Transverse colon (tissue), 4 donors: Measurements from ENCODE around the gene ATP6V1G1. TPM values are rescaled to one million over a fixed set of nuclear protein-coding genes. Genes with fewer than 3 reads are reported as not detected.

Experiments
- DNase-seq: peaks from one replicate; pipeline ENCODE4 v3.0.0-alpha.2; 2019
- H3K27ac ChIP-seq, 4 donors: fragments of 200-600 bp; sonication (generic); 2 replicates each; pipeline ENCODE4 v1.5.1; 2016 to 2018; ENCODE audit warnings: inconsistent platforms in 4 of 4
- H3K27me3 ChIP-seq: fragments of 200-600 bp; sonication (generic); 2 replicates; pipeline ENCODE4 v1.5.1; 2017; ENCODE audit warnings: inconsistent platforms
- H3K36me3 ChIP-seq, 4 donors: fragments of 200-600 bp; sonication (generic); 2 replicates each; pipeline ENCODE4 v1.5.1; 2017 to 2019; ENCODE audit warnings: inconsistent platforms in 4 of 4
- H3K4me1 ChIP-seq, 4 donors: fragments of 200-600 bp; sonication (generic); 2 replicates each; pipeline ENCODE4 v1.5.1; 2017 to 2020; ENCODE audit warnings: inconsistent platforms in 4 of 4
- H3K4me3 ChIP-seq, 4 donors: fragments of 200-600 bp; sonication (generic); 1 replicate in 1 of 4; 2 replicates in 3 of 4; pipeline versions ENCODE4 v1.5.1 to v1.6.1; 2017 to 2019; ENCODE audit warnings: inconsistent platforms in 4 of 4
- H3K9me3 ChIP-seq, 2 donors: fragments of 200-600 bp; sonication (generic); 2 replicates each; pipeline ENCODE4 v1.5.1; 2017 to 2019; ENCODE audit warnings: inconsistent platforms in 2 of 2
- CTCF ChIP-seq, 5 experiments: fragments of 200-600 bp in 3 of 5; fragments of 450-650 bp in 2 of 5; sonication (generic) in 3 of 5; IDR thresholded peaks; 1 replicate in 2 of 5; 2 replicates in 3 of 5; pipeline ENCODE4 v1.5.1; 2016 to 2017; ENCODE audit warnings: antibody characterized with exemption in 5 of 5, inconsistent platforms in 3 of 5, mild to moderate bottlenecking in 2 of 5, moderate library complexity in 1 of 5
- EP300 ChIP-seq: sonication (generic); formaldehyde crosslinking; IDR thresholded peaks from one replicate; pipeline ENCODE4 v1.6.1; 2017; ENCODE audit warnings: antibody characterized with exemption, low read depth
- POLR2A ChIP-seq: fragments of 450-650 bp; IDR thresholded peaks from one replicate; pipeline ENCODE4 v1.6.1; 2016; ENCODE audit warnings: antibody characterized with exemption, mild to moderate bottlenecking, moderate library complexity
- POLR2AphosphoS5 ChIP-seq, 3 donors: sonication (generic); formaldehyde crosslinking; IDR thresholded peaks; one replicate each; pipeline ENCODE4 v1.6.1; 2016; ENCODE audit warnings: antibody characterized with exemption in 3 of 3
- WGBS, 2 donors: methylation state at CpG; one replicate each; pipeline ENCODE4 v1.1.5; 2018; ENCODE audit warnings: low coverage in 1 of 2; 5-methylcytosine and 5-hydroxymethylcytosine counted together
- in situ Hi-C, 4 donors: fragments of 200-750 bp; cut with MboI; loops; one replicate each; pipeline versions ENCODE4 v1.15.0 to v1.15.1; 2017; ENCODE audit warnings: low sequenced_read_pairs in 3 of 4, low pct_ligation_motif_present in 1 of 4, low pct_unique_long_range_greater_than_20kb in 1 of 4
- intact Hi-C: fragments of 100-400 bp; cut with DNase I; formaldehyde crosslinking; loops from one replicate; pipeline ENCODE4 v1.15.1; 2023; ENCODE audit warnings: low total_unique reads
- total RNA-seq, 4 donors: library from RNA; depleted of rRNA; stranded (reverse); fragments of >200 nt; gene quantifications; one replicate each; pipeline ENCODE4 v1.1.0, GENCODE V29; 2016

ATP6V1G1 gene
- total RNA-seq, 4 donors from 2014 or later: 102 to 144 (median 131) TPM

GRCh38 chr9:114602620-114603019, 15.1 kb downstream of the ATP6V1G1 start:
- in situ Hi-C loops: no loop called here
- intact Hi-C loops: no loop called here
- Histone ChIP-seq H3K27me3 (no peaks in the 10 kb centered on the region), H3K36me3 (peaks cover 0 to 18% (median 6%) of the 10 kb centered on the region in 4 donors), H3K4me3 (no peak overlapping the region), H3K4me1 (no peaks in the 10 kb centered on the region), H3K27ac (no peak overlapping the region), H3K9me3 (no peaks in the 10 kb centered on the region)
- TF ChIP-seq POLR2A (no peak), CTCF (IDR thresholded peaks at IDR 0.05) (no peak), POLR2AphosphoS5 (IDR thresholded peaks at IDR 0.05) (no peak), EP300 (no peak)
- WGBS, 2 donors: 82 to 84% methylated on average over 2 to 5 of the region's 5 CpGs
- DNase-seq: no peak

GRCh38 chr9:114603248-114603647, 15.7 kb downstream of the ATP6V1G1 start:
- no peaks in the 10 kb centered on the region for H3K4me1 ChIP-seq
- H3K9me3 ChIP-seq: no peaks in the 10 kb centered on the region
- H3K36me3 ChIP-seq: peaks cover 0 to 18% (median 3%) of the 10 kb centered on the region in 4 donors
- TF ChIP-seq POLR2AphosphoS5 (IDR thresholded peaks at IDR 0.05): no peak
- no peak for TF ChIP-seq EP300
- TF ChIP-seq POLR2A: no peak
- TF ChIP-seq CTCF (IDR thresholded peaks at IDR 0.05): no peak
- no peak for DNase-seq
- WGBS, 2 donors: 92 to 100% methylated on average over 4 of the region's 4 CpGs
- no peak overlapping the region for H3K4me3 ChIP-seq
- intact Hi-C loops (no loop called here), in situ Hi-C loops (no loop called here)
- no peak overlapping the region for H3K27ac ChIP-seq
- no peaks in the 10 kb centered on the region for H3K27me3 ChIP-seq

- no peaks in the 10 kb centered on the region for H3K27me3 ChIP-seq
- intact Hi-C loops (no loop called here), in situ Hi-C loops (no loop called here)
- H3K4me3 ChIP-seq: no peak overlapping the region
- H3K9me3 ChIP-seq: no peaks in the 10 kb centered on the region
- peaks cover 0 to 3% (median 0%) of the 10 kb centered on the region in 4 donors for H3K36me3 ChIP-seq
- DNase-seq: no peak
- TF ChIP-seq CTCF (IDR thresholded peaks at IDR 0.05) (no peak), POLR2AphosphoS5 (IDR thresholded peaks at IDR 0.05) (no peak), EP300 (no peak), POLR2A (no peak)
- WGBS, 2 donors: 86 to 100% methylated on average over 1 to 3 of the region's 3 CpGs
- H3K4me1 ChIP-seq: no peaks in the 10 kb centered on the region
- H3K27ac ChIP-seq: no peak overlapping the region
Measured at GRCh38 chr9:114604989-114605388, 17.4 kb downstream of the ATP6V1G1 start.

- DNase-seq: no peak
- TF ChIP-seq POLR2AphosphoS5 (IDR thresholded peaks at IDR 0.05) (no peak), EP300 (no peak), CTCF (IDR thresholded peaks at IDR 0.05) (no peak), POLR2A (no peak)
- H3K4me3 ChIP-seq: no peak overlapping the region
- no peaks in the 10 kb centered on the region for H3K36me3 ChIP-seq
- no peaks in the 10 kb centered on the region for H3K27me3 ChIP-seq
- H3K4me1 ChIP-seq: peaks cover 0 to 7% (median 2%) of the 10 kb centered on the region in 4 donors
- in situ Hi-C loops: no loop called here
- intact Hi-C loops: no loop called here
- 80% methylated on average over 1 to 7 of the region's 7 CpGs for WGBS, 2 donors
- no peaks in the 10 kb centered on the region for H3K9me3 ChIP-seq
- no peak overlapping the region for H3K27ac ChIP-seq
Measured at GRCh38 chr9:114606068-114606467, 18.5 kb downstream of the ATP6V1G1 start.
